Activated effector memory CD4-positive, alpha-beta T cell treated with Interleukin-2 at 50 U/mL for 16 hours (primary cell): ENCODE results near the gene KCNG4.

Experiments used
- DNase-seq: peaks from one replicate; pipeline ENCODE4 v3.0.0-alpha.2; 2020

Gene KCNG4

GRCh38 chr16:84180519-84181140, 59.2 kb downstream of the KCNG4 start:
- DNase-seq = no peak

GRCh38 chr16:84179612-84180320, 60.0 kb downstream of the KCNG4 start:
- no peak for DNase-seq

- no peak for DNase-seq
Observed at GRCh38 chr16:84178892-84179611, 60.8 kb downstream of the KCNG4 start.

- no peak for DNase-seq
Observed at GRCh38 chr16:84178146-84178765, 61.6 kb downstream of the KCNG4 start.

- no peak for DNase-seq
Observed at GRCh38 chr16:84177741-84178073, 62.1 kb downstream of the KCNG4 start.

- DNase-seq = no peak
Observed at GRCh38 chr16:84176192-84177053, 63.4 kb downstream of the KCNG4 start.

- DNase-seq = peak; percentile 25
Observed at GRCh38 chr16:84175350-84176081, 64.3 kb downstream of the KCNG4 start.

GRCh38 chr16:84174396-84174795, 65.4 kb downstream of the KCNG4 start:
- no peak for DNase-seq

GRCh38 chr16:84169765-84170310, 70.0 kb downstream of the KCNG4 start:
- DNase-seq = no peak
